Glutamatergic neuron (in vitro differentiated cells): ENCODE data around the gene CHCHD1. TPM values are rescaled to one million over a fixed set of nuclear protein-coding genes. Genes with fewer than 3 reads are reported as not detected.

Experiments
- DNase-seq: peaks from one replicate; pipeline ENCODE4 v3.0.0; 2022
- H3K27ac Mint-ChIP-seq: one replicate; pipeline ENCODE4 v1.8.0; 2020; ENCODE audit warnings: mild to moderate bottlenecking, mixed read lengths, inconsistent platforms; ENCODE audit not compliant: unreplicated experiment
- H3K27me3 Mint-ChIP-seq: one replicate; pipeline ENCODE4 v1.8.0; 2020; ENCODE audit warnings: mild to moderate bottlenecking, moderate library complexity, mixed read lengths, inconsistent platforms; ENCODE audit not compliant: unreplicated experiment
- H3K36me3 Mint-ChIP-seq: one replicate; pipeline ENCODE4 v1.8.0; 2020; ENCODE audit warnings: mild to moderate bottlenecking, mixed read lengths, inconsistent platforms; ENCODE audit not compliant: unreplicated experiment
- H3K4me1 Mint-ChIP-seq: one replicate; pipeline ENCODE4 v1.8.0; 2020; ENCODE audit warnings: mild to moderate bottlenecking, low read depth, mixed read lengths, inconsistent platforms; ENCODE audit not compliant: unreplicated experiment
- H3K4me3 Mint-ChIP-seq: one replicate; pipeline ENCODE4 v1.8.0; 2020; ENCODE audit warnings: mild to moderate bottlenecking, mixed read lengths, inconsistent platforms; ENCODE audit not compliant: unreplicated experiment
- H3K9me3 Mint-ChIP-seq: one replicate; pipeline ENCODE4 v1.8.0; 2020; ENCODE audit warnings: mild to moderate bottlenecking, moderate library complexity, mixed read lengths, inconsistent platforms; ENCODE audit not compliant: unreplicated experiment
- total RNA-seq: library from RNA; stranded (reverse); fragmentation: NEBNext Ultra II Directional; extraction: Animal tissue kit (Norgen Biotek cat#: 25700); gene quantifications from one replicate; pipeline ENCODE4 v1.2.1, GENCODE V29; 2021; ENCODE audit not compliant: unreplicated experiment
- TF ChIP-seq, protein P1 (sequence below): fragments of 200-600 bp; sonication (generic); IDR thresholded peaks from one replicate; pipeline ENCODE4 v1.5.0; 2021; ENCODE audit not compliant: partially characterized antibody, unreplicated experiment

Gene CHCHD1
- total RNA-seq, 1 donor from 2014 or later: 30.9 TPM

DNA sequence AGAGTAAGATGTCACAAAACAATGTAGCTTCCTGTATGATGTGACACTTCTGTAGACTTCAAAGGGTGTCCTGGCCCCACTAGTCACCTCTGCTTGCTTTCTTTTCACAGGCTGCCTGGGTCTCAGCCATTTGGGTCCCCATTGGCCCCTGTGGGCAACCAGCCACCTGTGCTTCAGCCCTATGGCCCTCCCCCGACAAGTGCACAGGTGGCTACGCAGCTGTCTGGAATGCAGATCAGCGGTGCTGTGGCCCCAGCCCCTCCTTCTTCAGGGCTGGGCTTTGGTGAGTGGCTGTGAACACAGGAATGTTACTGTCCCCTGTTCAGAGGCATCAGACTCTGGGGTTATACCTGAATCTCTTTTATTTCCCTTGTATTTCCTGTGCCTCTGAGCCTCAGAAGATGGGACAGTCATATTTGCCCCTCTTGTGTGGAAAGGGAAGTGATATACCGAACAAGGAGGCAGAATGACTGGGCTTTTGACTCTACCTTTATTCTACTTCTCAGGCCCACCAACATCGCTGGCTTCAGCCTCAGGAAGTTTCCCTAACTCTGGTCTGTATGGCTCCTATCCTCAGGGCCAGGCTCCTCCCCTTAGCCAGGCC, 22.2 kb upstream of the CHCHD1 start:
- Mint-ChIP-seq H3K4me1 (peaks cover 7% of the 10 kb centered on the region), H3K27ac (no peak overlapping the region), H3K9me3 (no peaks in the 10 kb centered on the region), H3K36me3 (peaks cover 5% of the 10 kb centered on the region), H3K27me3 (no peaks in the 10 kb centered on the region), H3K4me3 (no peak overlapping the region)
- no peak for DNase-seq
- TF ChIP-seq, protein P1, sequence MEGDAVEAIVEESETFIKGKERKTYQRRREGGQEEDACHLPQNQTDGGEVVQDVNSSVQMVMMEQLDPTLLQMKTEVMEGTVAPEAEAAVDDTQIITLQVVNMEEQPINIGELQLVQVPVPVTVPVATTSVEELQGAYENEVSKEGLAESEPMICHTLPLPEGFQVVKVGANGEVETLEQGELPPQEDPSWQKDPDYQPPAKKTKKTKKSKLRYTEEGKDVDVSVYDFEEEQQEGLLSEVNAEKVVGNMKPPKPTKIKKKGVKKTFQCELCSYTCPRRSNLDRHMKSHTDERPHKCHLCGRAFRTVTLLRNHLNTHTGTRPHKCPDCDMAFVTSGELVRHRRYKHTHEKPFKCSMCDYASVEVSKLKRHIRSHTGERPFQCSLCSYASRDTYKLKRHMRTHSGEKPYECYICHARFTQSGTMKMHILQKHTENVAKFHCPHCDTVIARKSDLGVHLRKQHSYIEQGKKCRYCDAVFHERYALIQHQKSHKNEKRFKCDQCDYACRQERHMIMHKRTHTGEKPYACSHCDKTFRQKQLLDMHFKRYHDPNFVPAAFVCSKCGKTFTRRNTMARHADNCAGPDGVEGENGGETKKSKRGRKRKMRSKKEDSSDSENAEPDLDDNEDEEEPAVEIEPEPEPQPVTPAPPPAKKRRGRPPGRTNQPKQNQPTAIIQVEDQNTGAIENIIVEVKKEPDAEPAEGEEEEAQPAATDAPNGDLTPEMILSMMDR: no peak

DNA sequence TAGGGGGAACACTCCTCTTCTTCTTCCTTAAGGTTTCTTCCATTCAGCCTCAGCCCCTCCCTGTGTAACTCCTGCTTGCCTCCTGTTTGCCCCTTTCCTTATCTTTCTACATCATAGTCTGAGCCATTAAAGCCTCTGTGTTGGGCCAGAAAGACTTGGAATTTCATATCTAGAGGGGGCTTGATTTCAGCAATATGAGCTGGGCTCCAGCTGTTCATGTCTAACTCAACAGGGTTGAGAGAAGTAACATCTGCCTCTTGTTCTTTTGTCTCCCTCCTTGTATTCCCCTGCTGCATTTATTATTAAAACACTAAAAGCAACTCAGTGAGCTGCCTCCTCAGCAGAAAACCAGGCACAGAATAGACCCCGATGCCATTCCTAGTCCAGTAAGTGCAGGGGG, 20.1 kb upstream of the CHCHD1 start:
- TF ChIP-seq, protein P1: no peak
- no peak for DNase-seq
- no peak overlapping the region for H3K27ac Mint-ChIP-seq
- H3K4me1 Mint-ChIP-seq: peaks cover 7% of the 10 kb centered on the region
- peaks cover 5% of the 10 kb centered on the region for H3K36me3 Mint-ChIP-seq
- H3K27me3 Mint-ChIP-seq: no peaks in the 10 kb centered on the region
- H3K4me3 Mint-ChIP-seq: no peak overlapping the region
- H3K9me3 Mint-ChIP-seq: no peaks in the 10 kb centered on the region

DNA sequence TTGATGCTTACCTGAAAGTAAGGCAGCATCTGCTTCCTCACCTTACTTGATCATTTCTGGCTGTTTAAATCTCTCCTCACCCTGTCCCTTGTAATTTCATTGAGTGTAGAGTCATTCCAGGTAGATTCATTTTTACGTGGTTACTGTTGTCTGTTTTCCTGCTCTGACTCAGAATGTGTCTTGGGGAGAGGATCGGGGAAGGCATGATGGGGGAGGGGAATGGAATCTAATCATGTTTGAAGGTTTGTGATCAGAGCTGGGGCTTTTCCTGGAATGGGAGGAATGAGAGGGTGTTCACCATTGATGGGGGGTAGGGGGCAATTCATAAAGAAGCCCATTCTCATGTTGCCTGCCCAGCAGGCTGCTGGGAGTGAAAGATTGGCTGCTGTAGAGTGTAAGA, 18.9 kb upstream of the CHCHD1 start:
- Mint-ChIP-seq H3K36me3 (peaks cover 5% of the 10 kb centered on the region), H3K27me3 (no peaks in the 10 kb centered on the region), H3K9me3 (no peaks in the 10 kb centered on the region), H3K4me1 (peaks cover 7% of the 10 kb centered on the region), H3K27ac (no peak overlapping the region), H3K4me3 (no peak overlapping the region)
- TF ChIP-seq, protein P1: no peak
- no peak for DNase-seq

DNA sequence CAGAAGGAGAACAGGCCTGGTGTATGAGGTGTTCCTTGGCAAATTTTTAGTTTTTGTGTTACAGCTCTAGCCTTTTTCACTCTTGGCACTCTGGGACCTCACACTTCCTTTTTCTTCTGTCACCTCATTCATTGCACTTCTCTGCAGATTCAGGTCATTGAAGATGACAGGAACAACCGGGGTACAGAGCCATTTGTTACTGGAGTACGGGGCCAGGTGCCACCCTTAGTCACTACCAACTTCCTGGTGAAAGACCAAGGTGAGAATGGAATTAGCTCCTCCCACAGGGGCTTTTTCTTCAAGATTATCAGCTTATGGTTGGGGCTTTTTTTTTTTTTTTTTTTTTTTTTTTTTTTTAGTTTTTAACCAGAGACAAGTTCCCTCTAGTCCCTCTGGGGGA, 18.5 kb upstream of the CHCHD1 start:
- no peak for DNase-seq
- peaks cover 5% of the 10 kb centered on the region for H3K36me3 Mint-ChIP-seq
- H3K4me1 Mint-ChIP-seq: peaks cover 7% of the 10 kb centered on the region
- no peaks in the 10 kb centered on the region for H3K9me3 Mint-ChIP-seq
- TF ChIP-seq, protein P1: no peak
- H3K4me3 Mint-ChIP-seq: no peak overlapping the region
- H3K27ac Mint-ChIP-seq: no peak overlapping the region
- H3K27me3 Mint-ChIP-seq: no peaks in the 10 kb centered on the region

DNA sequence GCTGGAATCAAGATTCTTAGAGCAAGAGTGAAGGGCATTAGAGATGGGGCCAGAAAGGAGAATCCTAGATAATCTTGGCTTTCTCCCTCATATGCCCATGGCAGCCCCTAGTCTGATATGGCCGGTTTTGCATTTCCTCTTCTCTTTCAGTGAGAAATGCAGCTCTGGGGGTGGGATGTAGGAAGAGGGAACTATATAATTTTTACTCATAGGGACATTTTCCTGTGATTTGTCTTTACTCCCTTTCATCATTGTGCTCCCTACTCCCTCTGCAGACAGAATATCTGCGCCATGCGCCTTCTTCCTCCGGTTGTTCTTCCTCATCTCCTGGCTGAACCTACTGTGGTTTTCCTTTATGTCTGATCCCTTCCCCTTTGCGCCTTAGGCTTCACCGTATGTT, 16.8 kb upstream of the CHCHD1 start:
- DNase-seq: no peak
- TF ChIP-seq, protein P1: no peak
- Mint-ChIP-seq H3K9me3 (peaks cover 3% of the 10 kb centered on the region), H3K27ac (no peak overlapping the region), H3K4me3 (no peak overlapping the region), H3K4me1 (no peaks in the 10 kb centered on the region), H3K27me3 (no peaks in the 10 kb centered on the region), H3K36me3 (peaks cover 5% of the 10 kb centered on the region)
